ENCODE measurements around the gene MAB21L4.

MAB21L4 gene

DNA sequence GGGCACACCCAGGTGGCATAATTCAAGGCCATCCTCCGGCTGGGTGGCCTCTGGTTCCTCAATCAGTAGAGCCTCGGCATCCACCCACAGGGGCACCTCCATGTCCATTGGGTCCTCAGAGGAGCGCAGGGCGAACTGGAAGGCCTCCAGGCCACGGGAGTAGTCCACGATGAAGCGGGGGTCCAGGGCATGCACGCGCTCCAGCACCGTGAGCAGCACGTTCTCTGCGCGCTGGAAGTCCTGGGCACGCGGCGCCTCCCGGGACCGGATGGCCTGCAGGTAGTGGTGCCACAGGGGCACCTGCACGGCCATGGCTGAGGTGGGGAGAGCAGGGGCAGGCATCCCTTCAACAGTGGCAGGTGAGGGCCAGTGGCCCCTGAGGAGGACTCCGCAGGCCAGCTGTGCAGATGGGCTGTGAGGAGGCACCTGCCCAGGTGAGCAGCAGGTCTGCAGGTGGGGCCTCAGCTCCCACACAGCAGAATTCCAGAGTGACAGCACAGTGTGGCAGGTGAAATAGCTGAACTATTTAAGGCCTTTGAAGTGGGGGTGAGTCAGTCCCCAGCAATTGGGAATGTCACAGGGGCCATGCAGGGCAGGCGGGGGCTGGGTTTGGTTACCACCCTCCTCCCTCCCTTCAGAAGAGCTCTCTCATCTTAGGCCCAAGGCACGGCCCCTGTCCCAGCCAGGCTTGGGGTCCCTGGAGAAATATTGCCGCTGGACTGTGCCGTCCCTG is at the start of gene MAB21L4:
TSS of gene MAB21L4 (minus strand) at position 501 of the 733 bp plus-strand sequence. CDS start at position 342, 159 bp downstream.
- DNase-seq (ENCODE audit: low read depth, low spot score), result no peak

DNA sequence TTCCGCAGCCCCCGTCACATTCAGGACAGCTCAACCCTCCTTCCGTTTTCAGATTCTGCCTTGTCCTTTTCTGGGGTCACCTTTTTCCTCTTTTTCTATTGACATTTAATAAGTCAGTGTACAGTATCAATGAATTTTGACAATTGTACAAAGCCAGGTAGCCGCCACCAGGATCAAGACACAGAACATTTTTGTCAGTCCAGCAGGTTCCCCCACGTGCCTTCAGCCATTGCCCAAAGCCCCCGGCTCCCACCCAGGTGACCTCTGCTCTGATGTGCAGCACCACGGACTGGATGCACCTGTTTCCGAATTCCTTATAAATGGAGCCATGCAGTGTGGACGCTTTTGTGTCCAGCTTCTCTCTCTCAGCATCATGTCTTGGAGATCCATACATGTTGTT is 40.1 kb upstream of the MAB21L4 start:
- no peak for DNase-seq (ENCODE audit: low read depth, low spot score)

DNA sequence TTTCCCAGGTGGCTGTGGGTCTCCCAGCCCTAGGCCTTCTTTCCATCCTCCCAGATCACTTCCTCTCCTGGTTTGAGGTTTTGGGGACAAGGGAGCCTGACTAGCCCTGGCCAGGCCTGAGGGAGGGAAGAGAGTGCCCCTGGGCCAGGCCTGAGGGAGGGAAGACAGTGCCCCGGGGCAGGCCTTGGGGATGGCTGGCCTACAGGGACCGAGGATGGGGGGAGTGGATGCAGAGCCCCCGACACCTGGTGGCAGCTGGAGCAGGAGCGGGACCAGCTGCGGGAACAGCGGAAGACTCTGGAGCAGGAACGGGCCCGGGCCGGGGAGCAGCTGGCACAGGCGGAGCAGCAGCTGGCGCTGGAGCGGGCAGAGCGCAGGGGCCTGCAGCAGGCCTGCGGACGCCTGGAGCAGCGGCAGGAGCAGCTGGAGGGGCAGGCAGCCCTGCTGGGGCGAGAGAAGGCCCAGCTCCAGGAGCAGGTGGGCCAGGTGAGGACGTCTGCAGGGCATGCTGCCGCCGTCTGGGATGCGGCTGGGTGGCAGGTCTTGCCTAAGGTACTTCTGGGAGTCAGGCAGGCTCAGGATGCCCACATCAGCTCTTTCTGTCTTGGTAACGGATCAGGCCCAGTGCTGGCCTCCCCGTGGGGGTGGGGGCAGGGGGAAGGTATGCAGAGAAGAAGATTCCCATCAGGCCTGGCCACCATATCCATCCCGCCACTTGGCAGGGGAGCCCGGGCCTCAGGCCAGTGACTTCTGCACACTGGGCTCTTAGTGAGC is 39.3 kb upstream of the MAB21L4 start:
- DNase-seq (ENCODE audit: low read depth, low spot score), result no peak

DNA sequence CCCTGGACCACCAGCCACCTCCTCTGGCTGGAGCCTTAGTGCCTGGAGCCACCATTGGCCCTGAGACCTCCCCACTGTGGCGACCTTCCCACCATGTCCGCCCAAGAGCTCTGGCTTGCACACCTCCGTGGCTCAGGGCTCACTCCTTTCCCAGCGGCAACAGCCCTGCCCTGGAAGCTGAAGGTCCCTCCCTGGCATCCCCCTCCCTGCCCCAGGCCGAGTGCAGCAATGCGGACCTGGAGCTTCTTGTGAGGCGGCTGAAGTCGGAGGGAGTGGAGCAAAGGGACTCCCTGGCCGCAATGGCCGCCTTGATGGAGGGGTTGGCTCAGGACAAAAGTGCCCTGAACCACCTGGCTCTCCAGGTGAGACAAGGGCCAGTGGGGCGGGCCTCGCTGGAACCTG is 38.7 kb upstream of the MAB21L4 start:
- DNase-seq (ENCODE audit: low read depth, low spot score), result no peak

DNA sequence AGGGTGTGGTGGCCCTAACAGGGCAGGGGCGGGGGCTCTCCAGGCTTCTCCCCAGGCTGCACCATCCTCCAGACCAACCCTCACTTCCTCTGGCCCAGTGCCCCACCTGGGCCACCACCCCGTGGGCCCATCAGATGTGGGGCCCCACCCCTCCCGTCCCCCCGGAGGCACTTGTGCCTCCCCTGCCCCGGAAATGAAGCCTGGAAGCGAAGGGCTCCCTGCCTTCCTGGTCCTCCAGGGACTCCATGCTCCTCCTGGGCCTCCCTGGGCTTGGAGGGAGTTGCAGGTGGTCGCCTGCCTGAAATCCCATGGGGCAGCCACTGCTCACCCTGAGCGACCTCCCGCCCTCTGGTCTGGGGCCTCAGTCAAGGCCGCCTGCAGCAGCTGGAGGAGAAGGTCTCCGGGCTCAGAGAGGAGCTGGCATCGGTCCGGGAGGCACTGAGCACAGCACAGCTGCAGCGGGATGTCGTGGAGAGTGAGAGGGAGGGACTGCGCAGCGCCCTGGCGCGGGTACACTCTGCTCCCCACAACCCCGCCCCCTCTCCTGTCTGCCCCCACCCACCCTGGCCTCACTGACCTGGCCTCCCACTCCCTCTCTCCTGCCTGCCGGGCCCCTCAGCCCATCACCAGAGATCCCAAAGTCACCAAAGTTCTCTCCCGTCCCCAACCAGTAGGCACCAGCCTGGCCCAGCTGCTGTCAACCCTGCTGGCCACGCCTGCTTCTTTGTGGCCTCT is 38.2 kb upstream of the MAB21L4 start:
- DNase-seq (ENCODE audit: low read depth, low spot score), result no peak

DNA sequence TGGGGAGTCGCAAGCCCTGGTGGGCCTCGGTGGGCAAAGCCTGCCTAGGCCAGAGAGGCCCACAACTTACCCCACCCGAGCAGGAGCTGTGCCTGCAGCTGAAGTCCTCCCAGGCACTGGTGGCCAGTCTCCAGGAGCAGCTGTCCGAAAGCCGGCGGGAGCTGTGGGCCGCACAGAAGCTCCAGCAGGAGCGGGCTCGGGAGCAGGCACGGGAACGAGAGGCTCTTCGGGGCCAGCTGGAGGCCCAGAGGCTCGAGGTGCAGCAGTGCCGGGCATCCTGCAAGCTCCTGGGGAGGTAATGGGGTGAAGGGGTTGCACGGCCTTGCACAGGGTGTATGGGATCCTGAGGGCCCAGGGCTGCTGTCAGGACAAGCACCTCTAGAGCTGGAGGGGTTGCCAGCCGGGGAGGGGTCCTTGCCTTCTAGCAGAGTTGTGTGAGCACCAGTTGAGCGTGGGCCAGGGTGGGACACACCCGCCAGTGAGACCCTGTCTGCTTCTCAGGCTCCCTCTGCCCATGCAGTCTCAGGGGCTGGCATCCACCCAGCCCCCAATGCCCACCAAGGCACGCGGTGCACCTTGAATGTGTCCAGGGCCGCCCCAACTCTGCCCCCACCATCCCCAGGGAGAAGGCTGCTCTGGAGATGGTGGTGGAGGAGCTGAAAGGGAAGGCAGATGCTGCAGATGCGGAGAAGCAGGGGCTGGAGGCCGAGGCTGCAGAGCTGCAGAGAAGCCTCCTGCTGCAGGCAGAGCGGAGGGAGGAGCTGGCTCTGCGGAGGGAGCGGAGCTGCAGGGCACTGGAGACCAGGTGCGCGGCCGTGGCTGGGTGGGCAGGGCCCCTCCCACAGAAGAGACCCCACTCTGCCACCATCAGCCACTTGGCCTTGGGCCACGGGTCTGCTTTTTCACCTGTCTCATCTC is 37.4 kb upstream of the MAB21L4 start:
- no peak for DNase-seq (ENCODE audit: low read depth, low spot score)

DNA sequence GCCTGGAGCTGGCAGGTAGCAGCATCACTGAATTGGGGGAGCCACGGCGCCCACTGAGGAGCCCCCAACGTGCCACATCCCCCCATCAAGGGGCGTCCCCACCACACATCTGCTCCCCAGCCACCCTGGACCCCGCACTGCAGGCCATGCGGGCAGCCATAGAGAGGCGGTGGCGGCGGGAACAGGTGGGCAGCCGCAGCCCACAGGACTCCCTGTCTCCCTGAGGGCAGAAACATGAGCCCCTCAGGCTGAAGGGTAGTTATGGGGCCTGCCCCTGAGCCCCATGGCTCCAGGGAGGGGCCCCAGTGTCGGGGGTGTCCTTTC is 36.7 kb upstream of the MAB21L4 start:
- no peak for DNase-seq (ENCODE audit: low read depth, low spot score)

DNA sequence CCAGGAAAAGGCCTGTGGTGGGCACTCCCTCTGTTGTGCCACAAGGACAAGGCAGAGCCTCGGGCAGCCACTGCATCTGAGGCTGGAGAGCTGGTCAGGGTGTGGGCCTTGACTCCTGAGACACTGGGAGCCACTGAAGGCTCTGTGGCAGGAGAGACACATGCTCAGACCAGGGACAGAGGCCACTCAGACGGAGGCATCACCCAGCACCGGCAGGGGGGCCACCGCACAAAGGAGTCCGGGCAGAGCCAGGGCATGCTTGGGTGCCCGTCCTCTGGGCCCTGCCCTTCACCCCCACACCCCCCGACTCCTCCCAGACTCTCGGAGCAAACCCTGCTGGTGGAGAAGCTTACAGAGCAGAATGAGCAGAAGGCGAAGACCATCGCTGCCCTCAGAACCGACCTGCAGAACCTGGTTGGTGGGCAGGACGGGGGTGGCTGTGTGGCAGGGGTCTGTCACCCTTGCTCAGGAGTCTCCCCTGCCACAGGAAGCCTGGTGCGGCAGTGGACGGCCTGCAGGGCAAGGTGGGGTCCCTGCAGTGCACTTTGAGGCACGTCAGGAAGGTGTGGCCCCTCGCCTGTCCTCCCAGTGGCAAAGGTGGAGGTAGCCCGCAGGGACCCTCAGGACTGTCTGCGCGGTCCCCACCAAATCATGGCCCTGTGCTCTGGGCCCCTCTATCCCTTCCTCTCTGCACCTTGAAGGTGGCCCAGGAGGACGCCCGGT is 36.2 kb upstream of the MAB21L4 start:
- DNase-seq (ENCODE audit: low read depth, low spot score), result no peak

DNA sequence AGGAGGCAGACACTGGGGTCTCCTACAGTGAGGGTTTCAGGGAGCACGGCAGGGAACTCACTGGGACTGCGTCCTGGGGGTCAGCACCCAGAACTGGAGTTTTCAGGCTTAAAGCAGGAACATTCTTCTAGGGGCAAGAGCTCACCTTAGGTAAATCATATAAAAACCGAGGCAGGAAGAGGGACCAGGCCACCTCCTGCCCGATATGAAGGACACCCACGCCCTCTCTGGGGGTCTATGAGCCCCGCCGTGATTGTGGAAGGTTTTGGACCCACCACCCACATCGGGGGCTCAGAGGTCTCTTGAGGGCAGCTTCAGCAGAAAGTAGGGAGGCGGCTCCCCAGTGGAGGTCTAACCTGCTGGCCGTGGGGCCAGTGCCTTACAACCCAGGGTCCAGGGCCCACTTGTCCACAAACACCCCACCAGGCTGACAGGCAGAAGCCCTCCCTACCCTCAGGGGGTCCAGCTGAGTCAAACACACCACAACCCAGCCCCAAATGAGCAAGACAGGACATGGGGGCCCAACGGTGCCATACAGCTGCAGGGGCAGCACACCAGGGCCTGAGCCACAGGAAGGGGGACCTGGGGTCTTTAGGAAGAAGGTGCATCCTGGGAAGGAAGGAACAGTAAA is 35.5 kb upstream of the MAB21L4 start:
- no peak for DNase-seq (ENCODE audit: low read depth, low spot score)

DNA sequence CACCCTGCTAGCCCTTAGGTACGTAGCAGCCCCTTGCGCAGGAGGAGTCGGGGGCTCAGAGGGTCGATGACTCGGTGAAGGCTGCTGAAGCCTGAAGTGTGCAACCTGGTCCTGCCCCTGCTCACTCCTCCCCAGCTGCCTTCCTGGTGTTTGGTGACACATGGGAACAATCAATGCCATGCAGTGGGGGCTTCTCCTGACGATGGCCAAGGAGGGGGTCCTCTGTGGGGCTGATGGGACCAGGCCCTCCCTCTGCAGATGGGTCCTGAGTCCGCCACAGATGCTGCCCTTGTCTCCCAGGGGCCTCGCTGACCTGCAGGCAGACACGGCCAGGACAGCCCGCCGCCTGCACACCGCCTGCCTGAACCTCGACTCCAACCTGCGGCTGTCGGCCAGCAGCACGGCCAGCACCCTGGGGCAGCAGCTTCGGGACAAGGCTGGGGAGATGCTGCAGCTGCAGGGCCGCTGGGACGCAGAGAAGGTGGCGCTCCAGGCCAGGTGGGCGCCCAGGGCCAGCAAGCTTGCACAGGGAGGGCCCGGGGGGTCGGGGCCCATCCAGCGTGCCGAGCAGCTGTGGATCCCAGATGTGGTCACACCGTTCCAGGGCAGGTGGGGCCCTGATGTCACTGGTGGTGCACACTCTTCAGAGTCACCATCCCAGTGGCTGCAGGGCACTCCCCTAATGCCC is 34.8 kb upstream of the MAB21L4 start:
- no peak for DNase-seq (ENCODE audit: low read depth, low spot score)

DNA sequence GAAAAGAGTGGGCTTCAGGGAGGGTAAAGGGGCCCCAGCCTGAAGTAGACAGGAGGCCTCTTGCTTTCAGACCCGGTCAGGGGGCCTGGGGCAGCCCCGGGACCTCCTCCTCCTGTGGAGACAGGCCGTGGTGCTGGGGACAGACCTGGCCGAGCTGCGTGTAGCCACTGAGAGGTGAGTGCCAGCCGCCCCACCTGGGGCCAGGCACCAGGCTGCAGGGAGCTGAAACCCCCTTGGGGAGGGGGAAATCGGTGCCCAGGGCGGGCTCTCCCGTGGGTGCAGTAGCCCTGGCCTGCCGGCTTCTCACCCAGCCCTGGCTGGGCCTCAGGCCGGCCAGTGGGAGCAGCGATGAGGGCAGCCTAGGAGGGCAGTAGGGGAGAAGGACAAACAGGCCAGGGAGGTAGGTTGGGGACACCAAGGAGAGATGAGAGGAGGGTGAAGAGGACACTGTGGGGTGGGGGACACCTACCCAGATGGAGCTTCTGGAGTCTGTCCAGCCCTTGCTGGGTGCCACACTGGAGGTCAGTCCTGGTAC is 34.2 kb upstream of the MAB21L4 start:
- no peak for DNase-seq (ENCODE audit: low read depth, low spot score)

DNA sequence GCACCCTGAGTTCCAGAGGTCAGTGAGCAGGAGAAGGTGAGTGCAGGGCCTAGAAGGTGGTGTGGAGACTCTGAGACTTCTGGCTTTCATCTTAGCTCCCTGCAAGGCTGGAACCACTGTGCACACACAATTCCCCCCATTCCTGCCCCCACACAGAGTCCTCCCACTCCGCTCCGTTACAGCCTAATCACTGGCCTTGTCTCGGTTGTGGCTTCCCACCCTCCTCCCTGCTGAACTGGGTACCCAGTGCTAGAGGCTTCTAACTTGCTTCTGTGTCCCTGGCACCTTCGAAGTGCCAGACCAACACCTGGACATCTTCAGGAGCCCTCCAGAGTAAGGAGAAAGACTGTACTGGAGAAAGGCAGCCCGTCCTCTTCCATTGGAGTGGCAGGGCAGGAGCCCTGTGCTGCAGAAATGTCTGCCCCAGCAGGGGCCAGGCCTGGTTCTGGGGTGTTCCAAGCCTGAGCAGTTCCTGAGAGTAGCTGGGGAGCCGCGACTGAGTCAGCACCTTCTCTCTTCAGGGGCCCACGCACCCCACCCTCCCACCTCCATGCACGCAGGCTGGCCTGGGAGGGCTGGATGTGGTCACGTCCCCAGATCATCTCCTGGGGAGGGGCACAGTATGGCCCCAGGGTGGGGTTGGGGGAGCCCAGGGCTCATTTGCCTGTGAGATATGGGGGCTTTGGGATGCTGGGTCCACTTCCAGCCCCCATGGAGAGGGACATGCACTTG is 33.6 kb upstream of the MAB21L4 start:
- DNase-seq (ENCODE audit: low read depth, low spot score), result no peak

DNA sequence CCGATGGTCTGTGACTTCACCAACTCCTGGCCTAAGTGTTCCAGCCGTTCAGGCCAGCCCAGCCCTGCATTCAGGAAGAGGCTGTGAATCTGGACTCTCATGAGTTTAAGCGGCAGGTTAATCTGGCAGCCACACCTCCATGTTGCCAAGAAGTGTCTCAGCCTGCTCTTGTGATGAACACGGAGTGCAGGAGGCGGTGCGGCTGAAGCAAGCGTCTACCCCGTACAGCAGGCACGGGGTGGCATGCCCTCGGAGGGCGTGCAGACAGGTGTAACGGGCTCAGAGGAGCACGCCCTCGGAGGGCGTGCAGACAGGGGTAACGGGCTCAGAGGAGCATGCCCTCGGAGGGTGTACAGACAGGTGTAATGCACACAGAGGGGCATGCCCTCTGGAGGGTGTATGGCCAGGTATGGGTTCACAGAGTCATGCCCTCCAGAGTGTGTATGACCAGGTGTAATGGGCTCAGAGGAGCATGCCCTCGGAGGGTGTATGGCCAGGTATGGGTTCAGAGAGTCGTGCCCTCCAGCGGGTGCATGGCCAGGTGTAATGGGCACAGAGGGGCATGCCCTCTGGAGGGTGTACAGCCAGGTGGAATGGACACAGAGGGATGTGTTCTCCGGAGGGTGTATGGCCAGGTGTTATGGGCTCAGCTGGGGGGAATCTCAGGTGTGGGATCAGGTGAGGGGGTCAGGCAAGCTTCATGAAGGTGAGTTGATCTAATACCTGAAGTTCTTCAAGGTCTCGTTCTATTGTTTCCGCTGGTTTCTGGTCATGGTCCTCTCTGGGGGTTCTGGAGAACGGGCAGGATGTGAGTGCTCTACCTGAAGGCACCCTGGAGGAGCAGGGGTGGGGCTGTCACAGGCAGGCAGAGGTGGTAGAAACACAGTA is 32.8 kb upstream of the MAB21L4 start:
- DNase-seq (ENCODE audit: low read depth, low spot score), result no peak

DNA sequence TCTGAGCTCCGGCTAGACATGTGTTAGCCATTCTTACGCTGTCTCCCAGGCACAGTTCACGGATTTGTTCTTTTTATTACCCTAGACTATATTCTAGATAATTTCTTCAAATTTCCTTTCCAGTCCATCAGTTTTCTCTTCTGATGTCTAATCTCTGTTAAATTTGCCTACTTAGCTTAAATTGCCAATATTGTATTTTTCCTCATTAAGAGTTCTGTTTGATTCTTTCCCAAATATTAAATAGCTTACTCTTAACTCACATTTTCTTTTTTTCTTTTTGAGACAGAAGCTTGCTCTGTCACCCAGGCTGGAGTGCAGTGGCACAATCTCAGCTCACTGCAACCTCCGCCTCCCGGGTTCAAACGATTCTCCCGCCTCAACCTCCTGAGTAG is 31.4 kb upstream of the MAB21L4 start:
- no peak for DNase-seq (ENCODE audit: low read depth, low spot score)

DNA sequence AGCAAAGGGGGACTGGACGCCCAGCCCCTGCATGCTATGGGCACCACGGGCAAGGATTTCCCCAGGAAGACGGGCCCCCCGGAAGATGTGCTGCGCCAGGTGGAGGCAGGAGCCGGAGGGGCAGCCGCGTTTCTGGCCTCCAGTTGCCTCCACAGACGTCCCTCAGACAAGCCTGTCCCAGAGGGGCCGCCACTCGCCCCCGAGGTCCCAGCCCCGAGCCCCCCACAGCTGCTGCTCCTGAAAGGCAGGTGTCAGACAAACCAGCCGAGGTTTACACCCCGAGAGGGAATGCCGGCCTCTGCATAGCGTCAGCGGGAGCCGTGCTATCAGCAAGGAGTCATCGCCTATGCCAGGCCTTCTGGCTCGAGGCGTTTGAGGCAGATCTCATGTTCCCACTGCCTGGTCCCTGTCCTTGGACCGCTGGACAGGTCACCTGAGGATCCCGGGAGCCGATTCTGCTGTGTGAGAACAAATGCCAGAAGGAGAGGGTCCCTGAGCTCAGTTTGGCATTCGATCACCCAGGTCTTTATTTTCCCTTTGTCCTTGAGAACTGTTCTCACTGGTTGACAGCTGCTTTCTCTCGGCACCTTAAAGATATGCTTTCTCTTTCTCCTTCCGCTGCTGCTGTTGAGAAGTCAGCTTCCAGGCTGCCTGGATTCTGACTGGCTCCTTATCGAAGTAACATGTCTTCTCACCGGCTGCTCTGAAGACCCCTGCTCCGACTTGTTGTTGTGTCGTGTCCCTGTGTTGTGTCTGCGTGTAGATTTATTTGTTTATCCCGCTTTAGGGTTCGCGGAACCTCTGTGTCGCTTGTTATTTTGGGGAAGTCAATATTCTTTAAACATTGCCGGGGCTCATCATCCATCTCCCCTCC is 30.8 kb upstream of the MAB21L4 start:
- DNase-seq (ENCODE audit: low read depth, low spot score), result no peak

DNA sequence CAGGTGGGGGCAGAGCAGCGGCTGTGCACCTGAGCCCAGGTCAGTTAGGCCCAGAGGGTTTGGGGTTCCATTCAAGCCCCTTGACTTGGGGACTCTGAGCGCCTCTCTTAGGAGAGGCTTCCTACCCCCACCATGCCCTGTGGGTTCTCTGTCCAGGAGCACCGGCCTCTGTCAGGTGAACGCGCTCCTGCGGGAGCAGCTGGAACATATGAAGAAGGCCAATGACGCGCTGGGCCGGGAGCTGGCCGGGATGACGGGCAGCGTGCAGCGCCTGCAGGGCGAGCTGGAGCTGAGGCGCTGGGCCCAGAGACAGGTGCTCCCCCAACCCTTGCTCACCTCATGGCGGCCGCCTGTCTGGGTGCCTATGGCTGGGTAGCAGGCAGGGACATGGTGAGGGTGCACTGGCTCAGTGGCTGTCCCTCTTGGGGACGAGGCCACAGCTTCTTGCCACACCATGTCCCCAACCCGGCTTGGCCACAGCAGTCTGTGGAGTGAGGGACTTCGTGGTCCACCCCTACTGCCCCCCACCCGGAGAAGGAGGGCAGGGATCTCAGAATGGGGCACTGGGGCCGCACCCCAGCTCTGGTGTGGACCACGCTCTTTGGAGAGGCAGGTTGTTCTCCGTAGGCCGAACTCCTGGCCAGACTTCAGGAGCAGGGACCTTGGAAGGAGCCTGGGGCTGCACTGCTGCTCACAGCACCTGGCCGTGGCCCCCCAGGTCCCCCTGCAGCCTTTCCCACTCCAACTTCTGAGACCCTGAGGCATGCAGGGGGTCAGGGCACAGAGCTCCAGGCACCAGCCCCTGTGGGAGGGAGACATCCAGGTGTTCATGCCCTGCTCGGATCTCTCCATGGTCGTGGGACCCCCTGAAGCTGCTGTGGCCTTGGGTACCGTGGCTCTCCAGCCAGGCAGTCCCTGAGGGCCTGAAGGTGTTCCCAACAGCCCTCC is 29.9 kb upstream of the MAB21L4 start:
- no peak for DNase-seq (ENCODE audit: low read depth, low spot score)
